ENCODE results near the gene BAZ1A. TPM values are rescaled to one million over a fixed set of nuclear protein-coding genes. Genes with fewer than 3 reads are reported as not detected.
A peak's percentile ranks its signal among the peaks of the same experiment; 100 is the strongest.

BAZ1A gene
- total RNA-seq, 3 donors from 2014 or later: 34.1 to 65.3 (median 61.0) TPM

GRCh38 chr14:34713122-34713680 is 162.0 kb downstream of the BAZ1A start:
- H3K27me3 ChIP-seq: no peaks in the 10 kb centered on the region
- peak overlapping the region; percentile 71 to 96 (median 80) for H3K4me3 ChIP-seq
- H3K36me3 ChIP-seq: no peaks in the 10 kb centered on the region
- H3K4me1 ChIP-seq: peaks cover 0 to 8% of the 10 kb centered on the region in 2 donors
- DNase-seq (ENCODE audit: low spot score in 2 of 2): no peak
- no peaks in the 10 kb centered on the region for H3K9me3 ChIP-seq
- H3K27ac ChIP-seq: peak overlapping the region; percentile 96 to 98
- no peak for TF ChIP-seq POLR2AphosphoS5 (IDR thresholded peaks at IDR 0.05)
- TF ChIP-seq POLR2A (IDR thresholded peaks at IDR 0.05): no peak
- TF ChIP-seq CTCF (IDR thresholded peaks at IDR 0.05): no peak
- intact Hi-C loops (cut with DNase I; ENCODE audit: low total_unique reads): no loop called here

DNA sequence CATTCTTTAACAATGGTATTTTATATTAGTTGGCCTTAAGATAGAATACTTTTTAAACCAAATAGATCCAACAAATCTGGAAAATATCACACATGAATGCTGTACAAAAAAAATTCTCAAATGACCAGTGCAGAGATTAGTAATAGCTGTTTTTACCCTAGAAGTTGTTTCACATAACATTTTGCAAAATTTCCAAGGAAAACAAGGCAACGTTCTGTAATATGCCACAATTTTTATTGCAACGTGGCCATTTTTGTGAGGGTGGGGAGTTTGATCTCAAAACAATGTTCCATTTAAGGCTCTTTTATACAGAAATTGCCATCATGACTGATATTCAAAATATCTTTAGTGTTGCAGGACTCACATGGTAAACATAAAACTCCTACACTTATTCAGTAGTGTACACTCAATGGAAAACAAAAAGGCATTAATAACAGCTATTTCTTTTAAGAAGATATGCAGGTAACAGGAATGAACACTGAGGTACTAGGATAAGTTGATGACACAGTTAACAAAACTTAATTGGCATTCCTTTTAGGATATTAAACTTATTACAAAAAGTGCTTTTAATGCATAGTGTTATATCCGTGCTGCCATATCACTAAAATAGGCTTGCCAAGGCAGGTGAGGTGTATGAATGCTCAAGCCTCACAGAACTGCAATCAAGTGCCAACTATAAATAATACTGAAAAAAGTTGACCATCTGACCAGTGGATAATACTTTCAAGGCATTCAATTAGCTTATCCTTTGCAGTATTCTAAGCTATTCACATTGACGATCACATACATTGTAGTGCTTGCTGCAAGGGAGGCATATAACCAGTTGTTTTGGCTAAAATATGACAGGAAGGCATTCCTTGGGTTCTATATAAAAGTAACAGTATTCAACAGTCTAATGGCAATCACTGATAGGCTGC is 163.1 kb downstream of the BAZ1A start:
- no peaks in the 10 kb centered on the region for H3K27me3 ChIP-seq
- H3K36me3 ChIP-seq: no peaks in the 10 kb centered on the region
- TF ChIP-seq POLR2AphosphoS5 (IDR thresholded peaks at IDR 0.05): no peak
- TF ChIP-seq CTCF (IDR thresholded peaks at IDR 0.05): no peak
- TF ChIP-seq POLR2A (IDR thresholded peaks at IDR 0.05): no peak
- no peaks in the 10 kb centered on the region for H3K9me3 ChIP-seq
- H3K27ac ChIP-seq: peak overlapping the region; percentile 54 to 98
- H3K4me3 ChIP-seq: peak overlapping the region in 1 of 3 donors; percentile 2
- H3K4me1 ChIP-seq: peaks cover 0 to 8% of the 10 kb centered on the region in 2 donors
- no peak for DNase-seq (ENCODE audit: low spot score in 2 of 2)
- intact Hi-C loops (cut with DNase I; ENCODE audit: low total_unique reads): no loop called here

DNA sequence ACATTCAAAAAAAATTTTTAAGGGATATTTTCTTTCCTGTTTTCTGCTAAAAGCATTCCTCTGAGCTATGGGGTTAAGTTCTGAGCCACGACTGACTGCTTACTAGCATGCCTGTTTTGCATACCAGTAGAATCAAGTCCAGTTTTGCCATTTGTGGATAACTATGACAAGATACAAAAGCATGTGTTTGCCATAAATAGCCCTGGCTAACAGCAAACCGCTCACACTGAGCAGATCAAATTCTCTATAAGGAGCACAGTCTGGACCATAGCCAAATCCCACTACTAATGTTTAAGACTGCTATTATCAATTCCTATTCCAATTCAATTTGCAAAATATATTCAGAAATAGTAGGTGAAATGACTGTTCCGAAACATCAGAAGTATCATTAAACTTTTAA is 164.0 kb downstream of the BAZ1A start:
- Histone ChIP-seq H3K27ac (no peak overlapping the region), H3K4me1 (peaks cover 0 to 8% of the 10 kb centered on the region in 2 donors), H3K27me3 (no peaks in the 10 kb centered on the region), H3K9me3 (no peaks in the 10 kb centered on the region), H3K4me3 (no peak overlapping the region), H3K36me3 (no peaks in the 10 kb centered on the region)
- no peak for TF ChIP-seq POLR2A (IDR thresholded peaks at IDR 0.05)
- no peak for TF ChIP-seq POLR2AphosphoS5 (IDR thresholded peaks at IDR 0.05)
- TF ChIP-seq CTCF (IDR thresholded peaks at IDR 0.05): no peak
- DNase-seq (ENCODE audit: low spot score in 2 of 2): no peak
- intact Hi-C loops (cut with DNase I; ENCODE audit: low total_unique reads): no loop called here

GRCh38 chr14:34710744-34711143 is 164.4 kb downstream of the BAZ1A start:
- no peak for DNase-seq (ENCODE audit: low spot score in 2 of 2)
- H3K4me3 ChIP-seq: no peak overlapping the region
- peaks cover 0 to 8% of the 10 kb centered on the region in 2 donors for H3K4me1 ChIP-seq
- no peak for TF ChIP-seq POLR2A (IDR thresholded peaks at IDR 0.05)
- TF ChIP-seq CTCF (IDR thresholded peaks at IDR 0.05): no peak
- no peak for TF ChIP-seq POLR2AphosphoS5 (IDR thresholded peaks at IDR 0.05)
- no peaks in the 10 kb centered on the region for H3K27me3 ChIP-seq
- intact Hi-C loops (cut with DNase I; ENCODE audit: low total_unique reads): no loop called here
- no peaks in the 10 kb centered on the region for H3K9me3 ChIP-seq
- H3K27ac ChIP-seq: peak overlapping the region in 1 of 2 donors; percentile 21
- no peaks in the 10 kb centered on the region for H3K36me3 ChIP-seq

DNA sequence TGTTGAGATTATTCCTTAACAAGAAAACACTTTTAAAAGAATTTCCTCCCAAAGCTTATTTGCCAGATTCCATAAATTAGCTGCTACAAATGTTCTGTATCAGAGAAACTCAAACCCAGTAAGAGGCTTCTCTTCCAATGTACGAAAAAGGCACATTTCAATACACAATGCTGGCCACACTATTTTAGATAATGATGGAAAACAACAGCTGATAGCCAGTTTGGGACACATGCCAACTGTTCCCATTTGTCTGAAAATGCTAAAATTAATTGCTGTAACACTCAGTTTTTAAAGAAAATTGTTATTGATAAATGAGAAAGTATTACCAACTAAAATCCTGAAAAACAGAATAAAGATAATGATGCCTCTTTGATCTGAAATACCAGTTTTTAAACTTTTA is 165.2 kb downstream of the BAZ1A start:
- DNase-seq (ENCODE audit: low spot score in 2 of 2): no peak
- H3K9me3 ChIP-seq: no peaks in the 10 kb centered on the region
- H3K4me1 ChIP-seq: peaks cover 0 to 8% of the 10 kb centered on the region in 2 donors
- no peaks in the 10 kb centered on the region for H3K27me3 ChIP-seq
- no peak overlapping the region for H3K27ac ChIP-seq
- TF ChIP-seq POLR2A (IDR thresholded peaks at IDR 0.05): no peak
- no peak for TF ChIP-seq CTCF (IDR thresholded peaks at IDR 0.05)
- no peak for TF ChIP-seq POLR2AphosphoS5 (IDR thresholded peaks at IDR 0.05)
- intact Hi-C loops (cut with DNase I; ENCODE audit: low total_unique reads): no loop called here
- H3K36me3 ChIP-seq: no peaks in the 10 kb centered on the region
- H3K4me3 ChIP-seq: no peak overlapping the region
